HepG2 (cell line): Measurements from ENCODE around the gene SPTAN1.

ENCODE experiments used
- SNAPC2 ChIP-seq: sonication (generic); formaldehyde crosslinking; IDR thresholded peaks from 2 replicates; pipeline ENCODE4 v1.8.1; 2022; ENCODE audit warnings: mild to moderate bottlenecking, missing genetic modification reagents
- TF ChIP-seq, protein P1 (sequence below): sonication (generic); formaldehyde crosslinking; conservative IDR thresholded peaks from 2 replicates; pipeline ENCODE4 v1.4.0; 2020; ENCODE audit warnings: missing genetic modification reagents

- TF ChIP-seq, protein P1, sequence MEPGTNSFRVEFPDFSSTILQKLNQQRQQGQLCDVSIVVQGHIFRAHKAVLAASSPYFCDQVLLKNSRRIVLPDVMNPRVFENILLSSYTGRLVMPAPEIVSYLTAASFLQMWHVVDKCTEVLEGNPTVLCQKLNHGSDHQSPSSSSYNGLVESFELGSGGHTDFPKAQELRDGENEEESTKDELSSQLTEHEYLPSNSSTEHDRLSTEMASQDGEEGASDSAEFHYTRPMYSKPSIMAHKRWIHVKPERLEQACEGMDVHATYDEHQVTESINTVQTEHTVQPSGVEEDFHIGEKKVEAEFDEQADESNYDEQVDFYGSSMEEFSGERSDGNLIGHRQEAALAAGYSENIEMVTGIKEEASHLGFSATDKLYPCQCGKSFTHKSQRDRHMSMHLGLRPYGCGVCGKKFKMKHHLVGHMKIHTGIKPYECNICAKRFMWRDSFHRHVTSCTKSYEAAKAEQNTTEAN = no peak
- no peak for TF ChIP-seq SNAPC2 (CRISPR knock-in tag)
These were observed 3.9 kb downstream of the SPTAN1 start for GRCh38 chr9:128556276-128556675.
